LNCaP clone FGC (cell line): ENCODE results near the gene AP3S2.
"Not testable (repeated sequence)": the region's sequence is repeated elsewhere in the genome, so short reads cannot be mapped to it uniquely, and the experiment has no call there.

Experiments
- DNase-seq: peaks from one replicate; pipeline ENCODE4 v3.0.0-alpha.2; 2011; ENCODE audit warnings: low read depth
- H3K4me3 ChIP-seq: 2 replicates; pipeline ENCODE4 v1.5.1; 2011; ENCODE audit warnings: mild to moderate bottlenecking, low read depth, low read length, control low read depth
- CTCF ChIP-seq: IDR thresholded peaks from 2 replicates; pipeline ENCODE4 v1.5.1; 2012; ENCODE audit warnings: mild to moderate bottlenecking; ENCODE audit not compliant: control insufficient read depth, insufficient read depth; ENCODE audit errors: extremely low read depth

Gene AP3S2

GRCh38 chr15:89792106-89792805, 101.5 kb downstream of the AP3S2 start:
- no peak overlapping the region for H3K4me3 ChIP-seq
- no peak for TF ChIP-seq CTCF

GRCh38 chr15:89790661-89791060, 103.1 kb downstream of the AP3S2 start:
- DNase-seq, result no peak
- no peak for TF ChIP-seq CTCF
- no peak overlapping the region for H3K4me3 ChIP-seq

More at GRCh38 chr15:89792106-89792805, 101.5 kb downstream of the AP3S2 start:
- no peak for DNase-seq

- DNase-seq, result no peak
- TF ChIP-seq CTCF, result no peak
- no peak overlapping the region for H3K4me3 ChIP-seq
These were observed 103.6 kb downstream of the AP3S2 start for GRCh38 chr15:89790206-89790605.

GRCh38 chr15:89788585-89788984, 105.2 kb downstream of the AP3S2 start:
- DNase-seq, H3K4me3 ChIP-seq: not testable (repeated sequence)

- DNase-seq, result no peak
- H3K4me3 ChIP-seq, result no peak overlapping the region
- TF ChIP-seq CTCF, result no peak
These were observed 105.8 kb downstream of the AP3S2 start for GRCh38 chr15:89787944-89788343.

- no peak overlapping the region for H3K4me3 ChIP-seq
- no peak for TF ChIP-seq CTCF
- no peak for DNase-seq
These were observed 108.0 kb downstream of the AP3S2 start for GRCh38 chr15:89785774-89786140.

GRCh38 chr15:89785064-89785773, 108.6 kb downstream of the AP3S2 start:
- TF ChIP-seq CTCF, result no peak
- no peak for DNase-seq

More at GRCh38 chr15:89785064-89785773, 108.6 kb downstream of the AP3S2 start:
- H3K4me3 ChIP-seq, result no peak overlapping the region
